GM15510 (cell line): ENCODE results near the gene HIGD1A.

Experiments used
- POLR2A ChIP-seq: IDR thresholded peaks from 3 replicates; pipeline ENCODE4 v1.6.1; 2011; ENCODE audit warnings: borderline replicate concordance; ENCODE audit not compliant: insufficient read length; ENCODE audit errors: extremely low read depth

The HIGD1A gene

GRCh38 chr3:42741796-42742195 lies 62.5 kb downstream of the HIGD1A start:
- TF ChIP-seq POLR2A, result no peak

GRCh38 chr3:42739401-42740158 lies 64.7 kb downstream of the HIGD1A start:
- no peak for TF ChIP-seq POLR2A

DNA sequence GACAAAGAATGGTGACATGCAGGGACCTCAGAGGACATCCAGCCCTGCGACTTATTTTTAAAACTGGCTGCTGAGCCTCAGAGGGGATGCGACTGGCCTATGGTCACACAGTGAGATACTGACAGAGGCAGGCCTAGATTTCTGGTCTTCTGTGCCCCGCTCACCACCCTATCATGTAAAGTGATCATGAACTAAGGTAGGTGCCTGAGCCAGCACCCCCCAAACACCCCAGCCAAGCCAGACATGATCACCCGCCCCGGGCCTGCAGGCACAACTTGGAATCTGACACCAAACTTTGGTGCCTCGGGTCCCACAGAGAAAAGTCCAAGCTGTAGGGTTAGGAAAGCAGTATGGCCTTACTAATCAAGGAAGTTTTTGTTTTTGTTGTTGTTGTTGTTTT lies 67.8 kb downstream of the HIGD1A start:
- TF ChIP-seq POLR2A, result no peak

DNA sequence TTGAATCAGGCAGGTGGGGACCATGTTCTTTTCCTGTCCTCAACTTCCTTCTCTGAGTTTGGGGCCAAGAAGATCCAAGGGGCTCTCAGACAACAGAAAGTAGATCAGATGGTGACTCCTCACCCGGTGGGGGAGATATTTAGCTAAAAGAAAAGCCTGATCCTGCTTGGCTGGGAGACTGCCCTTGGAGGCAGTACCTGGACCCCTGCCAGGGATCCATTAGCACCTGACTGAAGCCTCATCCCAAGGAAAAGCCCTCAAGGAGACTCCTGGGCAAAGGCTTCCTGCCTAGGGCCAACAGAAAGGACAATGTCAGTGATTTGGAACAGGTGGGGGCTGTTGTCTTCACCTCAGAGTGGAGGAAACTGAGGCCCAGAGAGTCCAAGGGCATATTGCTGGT lies 68.2 kb downstream of the HIGD1A start:
- no peak for TF ChIP-seq POLR2A

DNA sequence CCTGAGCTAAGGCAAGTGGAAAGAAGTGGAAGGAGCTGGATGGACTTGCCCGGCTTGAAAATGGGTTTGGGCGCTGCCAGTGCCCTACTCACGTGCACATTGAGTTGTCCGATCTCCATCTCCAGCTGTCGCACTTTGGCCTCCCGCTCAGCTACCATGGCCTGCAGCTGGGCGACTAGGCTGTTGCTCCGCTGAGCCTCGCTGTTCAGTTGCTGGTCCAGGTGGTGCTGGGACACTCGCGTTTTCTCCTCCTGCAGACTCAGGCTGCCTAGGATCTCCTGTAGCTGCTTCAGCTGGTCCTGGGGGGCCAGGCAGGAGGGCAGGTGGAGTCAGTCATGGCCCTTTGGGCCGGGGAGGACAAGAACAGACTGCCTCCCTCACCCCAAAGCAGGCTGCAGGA lies 68.7 kb downstream of the HIGD1A start:
- TF ChIP-seq POLR2A, result no peak

- TF ChIP-seq POLR2A, result no peak
These were observed 69.3 kb downstream of the HIGD1A start for GRCh38 chr3:42735019-42735418.

GRCh38 chr3:42734263-42734860 lies 69.9 kb downstream of the HIGD1A start:
- no peak for TF ChIP-seq POLR2A

GRCh38 chr3:42733501-42734262 lies 70.6 kb downstream of the HIGD1A start:
- TF ChIP-seq POLR2A, result no peak
